GM10847 (cell line): ENCODE measurements around the gene CKAP2L.

Experiments used
- POLR2A ChIP-seq: IDR thresholded peaks from 2 replicates; pipeline ENCODE4 v1.6.1; 2011; ENCODE audit not compliant: insufficient read length; ENCODE audit errors: extremely low read depth

The CKAP2L gene, protein sequence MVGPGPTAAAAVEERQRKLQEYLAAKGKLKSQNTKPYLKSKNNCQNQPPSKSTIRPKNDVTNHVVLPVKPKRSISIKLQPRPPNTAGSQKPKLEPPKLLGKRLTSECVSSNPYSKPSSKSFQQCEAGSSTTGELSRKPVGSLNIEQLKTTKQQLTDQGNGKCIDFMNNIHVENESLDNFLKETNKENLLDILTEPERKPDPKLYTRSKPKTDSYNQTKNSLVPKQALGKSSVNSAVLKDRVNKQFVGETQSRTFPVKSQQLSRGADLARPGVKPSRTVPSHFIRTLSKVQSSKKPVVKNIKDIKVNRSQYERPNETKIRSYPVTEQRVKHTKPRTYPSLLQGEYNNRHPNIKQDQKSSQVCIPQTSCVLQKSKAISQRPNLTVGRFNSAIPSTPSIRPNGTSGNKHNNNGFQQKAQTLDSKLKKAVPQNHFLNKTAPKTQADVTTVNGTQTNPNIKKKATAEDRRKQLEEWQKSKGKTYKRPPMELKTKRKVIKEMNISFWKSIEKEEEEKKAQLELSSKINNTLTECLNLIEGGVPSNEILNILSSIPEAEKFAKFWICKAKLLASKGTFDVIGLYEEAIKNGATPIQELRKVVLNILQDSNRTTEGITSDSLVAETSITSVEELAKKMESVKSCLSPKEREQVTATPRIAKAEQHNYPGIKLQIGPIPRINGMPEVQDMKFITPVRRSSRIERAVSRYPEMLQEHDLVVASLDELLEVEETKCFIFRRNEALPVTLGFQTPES

DNA sequence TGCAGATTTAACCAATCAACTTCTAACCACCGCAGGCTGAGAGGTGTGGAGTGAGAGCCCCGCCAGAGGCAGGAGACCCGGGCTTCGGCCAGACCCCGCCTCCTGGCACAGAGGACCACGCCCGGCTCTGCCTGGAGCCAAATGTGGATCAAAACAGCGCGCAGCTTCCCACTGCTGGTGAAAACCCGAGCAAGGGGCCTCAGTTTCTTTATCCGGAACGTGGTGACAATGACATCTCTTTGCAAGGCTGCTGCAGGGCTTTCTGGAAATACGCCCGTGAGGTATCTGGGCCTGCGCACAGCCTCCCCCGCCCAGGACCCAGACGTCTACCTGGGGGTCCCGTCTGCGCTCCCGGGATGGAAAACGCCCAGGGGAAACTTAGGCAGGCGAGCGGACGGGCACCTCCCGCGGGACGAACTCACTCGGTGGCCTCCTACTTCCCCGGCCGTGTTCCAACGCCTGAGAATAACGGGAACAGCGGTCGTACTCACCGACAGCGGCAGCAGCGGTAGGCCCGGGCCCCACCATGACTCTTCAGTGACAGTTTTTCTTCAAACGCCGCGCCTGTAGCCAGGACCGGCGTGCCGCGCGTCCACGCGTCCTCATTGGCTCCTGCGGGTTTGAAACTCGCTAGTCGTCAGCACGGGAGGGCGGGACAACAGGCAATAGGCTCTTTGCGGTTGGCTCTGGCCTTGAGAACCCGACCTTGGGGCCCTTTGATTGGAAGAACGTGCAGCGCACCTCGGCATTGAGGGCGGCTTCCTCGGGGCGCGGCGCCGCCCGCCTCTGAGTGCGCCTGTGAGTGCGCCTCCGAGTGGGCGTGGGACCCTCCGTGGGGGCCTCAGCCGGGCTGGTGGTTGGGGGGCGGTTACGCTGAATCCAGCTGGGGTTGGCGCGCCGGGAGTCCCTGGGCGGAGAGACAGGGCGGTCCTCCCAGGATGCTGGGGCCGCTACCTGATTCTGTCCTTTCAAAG is at the start of gene CKAP2L:
Gene CKAP2L, minus strand, starts transcription at position 539 of the 974 bp plus-strand sequence. Its CDS starts 11 bp downstream, at position 528.
- no peak for TF ChIP-seq POLR2A

DNA sequence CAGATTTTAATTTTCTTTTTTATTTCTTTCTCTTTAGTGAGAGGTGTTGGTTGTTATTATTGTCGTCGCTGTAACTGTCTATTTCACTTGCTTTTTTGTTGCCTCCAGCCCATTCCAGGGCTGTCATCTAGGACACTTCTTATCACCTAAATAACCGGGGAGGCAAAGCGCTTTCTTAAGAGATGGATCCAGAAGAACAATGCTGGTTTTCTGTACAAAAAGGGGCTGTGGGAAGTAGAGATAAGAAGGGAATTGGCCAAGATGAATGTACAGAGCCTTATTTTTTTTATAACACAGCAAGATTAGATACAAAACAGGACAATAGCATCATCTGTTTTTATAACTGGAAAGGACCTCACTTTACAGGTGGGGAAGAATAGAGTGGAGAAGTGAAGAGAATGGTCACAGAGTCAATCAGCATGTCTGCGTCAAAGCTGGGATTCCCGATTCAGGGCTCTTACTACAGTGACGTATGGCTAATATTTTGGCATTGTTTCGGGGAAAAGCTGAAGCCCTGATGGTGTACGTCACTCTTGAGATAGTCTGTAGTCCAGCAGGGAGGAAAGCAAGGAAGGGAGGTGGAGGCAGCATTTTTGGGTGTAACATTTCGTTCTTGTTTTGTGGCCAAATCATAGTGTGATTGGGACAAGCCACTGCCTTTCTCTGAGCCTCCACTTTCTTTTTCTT is 49.0 kb upstream of the CKAP2L start:
- TF ChIP-seq POLR2A = no peak

DNA sequence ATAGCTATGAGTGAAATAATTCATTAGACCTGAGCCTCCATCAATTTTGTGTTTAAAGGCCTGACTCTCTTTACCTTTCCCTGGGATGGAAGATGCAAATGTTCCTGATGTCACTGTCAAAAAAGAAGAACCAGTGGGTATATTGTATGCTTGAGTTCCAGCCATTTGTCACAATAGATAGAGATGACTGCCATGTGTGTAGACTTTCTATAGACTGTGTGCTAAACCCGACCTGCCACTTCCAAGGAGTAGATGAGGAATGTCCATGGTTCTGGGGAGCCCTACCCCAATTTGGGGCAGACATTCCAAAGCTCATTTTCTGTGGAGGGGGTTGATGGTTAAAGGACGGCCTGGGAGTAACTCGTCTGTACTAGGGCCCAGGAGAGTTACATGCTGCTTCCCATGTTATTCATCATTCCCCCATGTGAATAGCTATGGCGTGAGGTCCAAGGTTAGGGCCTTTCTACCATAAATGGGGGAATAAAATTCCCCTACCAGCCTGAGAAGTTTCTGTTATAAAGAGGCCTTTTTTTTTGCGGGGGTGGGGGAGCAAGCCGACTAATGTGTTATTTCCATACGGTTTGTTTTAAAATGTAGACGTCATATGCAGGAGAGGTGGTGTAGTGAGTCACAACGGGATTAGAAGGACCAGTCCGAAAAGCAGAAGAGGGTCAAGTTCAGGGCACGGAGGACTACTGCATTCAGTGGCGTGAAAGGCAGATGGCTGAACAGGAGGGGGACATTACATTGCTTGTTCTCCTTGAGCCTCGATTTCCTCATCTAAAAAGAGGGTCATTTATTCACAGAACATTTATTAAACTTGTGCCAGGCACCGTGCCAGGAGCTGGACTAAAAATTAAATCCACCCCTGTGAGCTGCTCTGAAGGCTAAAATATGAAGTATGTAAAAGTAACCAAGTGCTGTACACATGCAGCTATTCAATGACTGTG is 48.2 kb upstream of the CKAP2L start:
- no peak for TF ChIP-seq POLR2A

DNA sequence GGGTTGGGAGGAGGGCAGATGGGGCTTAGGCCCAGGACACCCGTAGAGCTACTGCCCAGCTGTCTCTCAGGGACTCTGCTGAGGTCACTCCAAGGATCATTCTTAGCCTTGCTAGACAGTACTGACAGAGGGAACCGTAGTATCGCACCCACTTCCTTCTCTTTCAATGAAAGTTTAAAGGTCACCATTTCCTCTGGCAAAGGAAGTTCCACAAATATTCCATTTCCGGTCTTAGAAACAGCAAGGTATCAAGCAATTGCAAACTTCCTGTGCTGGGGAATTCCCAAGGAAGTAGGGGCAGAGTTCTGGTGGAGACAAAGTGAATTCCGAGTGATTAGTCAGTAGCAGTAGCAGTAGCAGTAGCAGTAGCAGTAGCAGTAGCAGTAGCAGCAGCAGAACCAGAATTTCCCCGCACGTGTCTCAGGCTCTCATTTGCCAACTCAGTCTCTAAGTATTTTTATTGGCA is 47.5 kb upstream of the CKAP2L start:
- no peak for TF ChIP-seq POLR2A

DNA sequence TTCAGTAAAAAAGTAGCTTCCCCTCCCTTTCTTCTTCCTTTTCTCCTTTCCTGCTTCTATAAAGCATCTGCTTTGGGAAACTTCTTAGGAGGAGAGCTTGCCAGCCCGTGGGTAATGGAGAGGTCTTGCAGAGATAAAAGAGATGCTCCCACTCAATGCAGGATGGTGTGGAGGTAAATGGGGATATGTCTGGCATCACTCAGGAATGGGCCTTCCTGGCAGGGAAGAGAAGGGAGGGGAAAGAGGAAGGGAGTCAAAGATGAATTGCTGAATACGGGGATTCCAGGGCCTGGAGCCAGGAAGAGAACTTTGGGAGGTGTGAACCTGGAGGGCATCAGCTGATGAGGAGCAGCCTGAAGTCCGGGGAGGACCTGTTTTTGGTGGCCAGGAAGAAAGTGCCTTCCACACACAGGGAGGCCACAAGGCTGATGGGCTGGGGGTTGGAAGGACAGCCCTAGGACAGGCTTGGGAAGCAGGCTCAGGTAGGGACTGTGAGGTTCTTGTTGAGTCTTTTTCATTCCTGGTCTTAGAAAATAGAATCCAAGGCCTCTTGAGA is 46.9 kb upstream of the CKAP2L start:
- TF ChIP-seq POLR2A = no peak

DNA sequence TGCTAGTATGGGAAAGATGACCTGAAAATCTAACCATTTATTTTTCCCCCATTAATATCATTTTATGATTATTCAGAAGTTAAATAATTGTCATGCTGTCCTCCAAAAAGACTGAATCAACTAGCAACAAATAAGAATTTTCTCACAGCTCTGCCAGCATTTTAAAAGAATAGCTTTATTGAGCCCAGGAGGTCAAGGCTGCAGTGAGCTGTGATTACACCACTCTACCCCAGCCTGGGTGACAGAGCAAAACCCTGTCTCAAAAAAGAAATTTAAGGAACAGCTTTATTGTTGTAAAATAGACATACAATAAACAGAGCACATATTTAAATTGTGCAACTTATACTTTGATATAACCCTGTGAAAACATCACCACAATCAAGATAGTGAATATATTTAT is 44.7 kb upstream of the CKAP2L start:
- no peak for TF ChIP-seq POLR2A

DNA sequence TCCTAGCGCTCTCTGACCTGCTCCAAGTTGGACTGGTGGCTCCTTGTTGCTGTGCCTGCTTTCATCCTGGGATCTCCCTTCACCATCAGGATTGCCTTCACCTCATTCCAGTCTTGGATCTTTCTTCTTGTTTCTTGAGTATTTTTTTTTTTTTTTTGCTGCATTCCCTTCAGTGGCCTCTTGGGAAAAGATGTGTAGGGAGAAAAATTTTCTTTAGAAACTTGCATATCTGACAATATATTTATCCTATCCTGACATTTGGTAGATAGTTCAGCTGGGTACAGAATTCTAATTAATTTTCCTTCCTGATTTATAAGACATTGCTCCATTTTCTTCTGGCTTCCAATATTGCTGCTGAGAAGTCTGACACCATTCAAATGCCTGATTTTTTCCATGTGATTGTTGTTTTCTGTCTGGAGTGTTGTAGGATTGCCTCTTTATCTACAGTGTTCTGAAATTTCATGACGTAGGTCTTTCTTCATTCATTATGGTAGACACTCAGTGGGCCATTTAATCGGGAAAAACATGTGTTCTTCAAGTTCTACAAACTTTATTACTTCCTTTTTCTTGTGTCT is 42.9 kb upstream of the CKAP2L start:
- no peak for TF ChIP-seq POLR2A

DNA sequence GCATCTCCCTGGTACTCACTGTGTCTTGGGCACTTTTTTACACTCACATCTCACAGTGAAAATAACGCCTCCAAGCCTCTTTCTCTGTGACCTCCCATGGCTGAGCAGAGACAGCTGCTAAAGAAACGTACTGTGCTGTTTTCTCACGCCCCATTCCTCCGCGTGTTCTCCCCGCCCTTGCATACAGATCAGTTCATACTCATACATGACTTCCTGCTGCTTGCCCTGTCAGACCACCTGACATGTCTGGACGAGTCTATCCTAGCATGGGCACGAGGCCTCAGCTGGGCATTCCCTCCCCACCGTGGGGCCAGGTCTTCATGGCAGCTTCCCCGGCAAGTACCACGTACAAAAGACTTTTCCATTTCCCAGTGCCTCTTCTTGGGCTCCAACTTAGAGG is 41.1 kb upstream of the CKAP2L start:
- TF ChIP-seq POLR2A = no peak

DNA sequence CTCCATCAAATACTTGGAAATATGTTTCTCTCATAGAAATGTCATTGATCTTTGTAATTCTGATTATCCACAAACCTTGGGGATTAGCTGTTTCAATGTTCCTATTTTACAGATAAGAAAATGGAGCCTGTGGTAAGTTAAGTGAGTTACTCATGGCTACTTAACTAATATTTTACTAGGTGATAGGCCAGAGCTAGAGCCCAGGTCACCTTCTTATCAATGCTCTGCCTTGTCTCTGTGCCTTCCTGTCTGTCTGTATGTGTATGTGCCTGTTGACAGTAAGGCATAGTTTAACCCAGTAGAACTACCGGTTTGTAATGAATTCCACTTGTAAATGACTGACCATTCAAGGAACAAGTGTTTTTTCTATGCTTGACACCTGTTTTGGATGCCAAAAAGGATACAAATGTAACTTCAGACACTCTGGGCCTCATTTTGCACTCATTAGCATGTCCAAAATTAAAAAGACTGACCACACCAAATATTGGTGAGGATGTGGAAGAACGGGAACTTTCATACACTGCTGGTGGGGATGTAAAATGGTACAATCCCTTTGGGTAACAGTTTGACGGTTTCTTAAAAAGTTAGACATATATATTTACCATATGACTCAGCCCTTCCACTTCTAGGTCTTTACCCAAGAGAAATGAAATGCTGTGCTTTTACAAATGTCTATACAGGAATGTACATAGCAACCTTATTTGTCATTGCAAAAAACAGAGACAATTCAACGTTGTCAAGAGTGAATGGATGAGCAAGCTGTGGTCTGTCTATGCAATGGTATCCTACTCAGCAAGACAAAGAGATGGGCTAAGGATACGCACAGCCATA is 39.5 kb upstream of the CKAP2L start:
- TF ChIP-seq POLR2A = no peak

DNA sequence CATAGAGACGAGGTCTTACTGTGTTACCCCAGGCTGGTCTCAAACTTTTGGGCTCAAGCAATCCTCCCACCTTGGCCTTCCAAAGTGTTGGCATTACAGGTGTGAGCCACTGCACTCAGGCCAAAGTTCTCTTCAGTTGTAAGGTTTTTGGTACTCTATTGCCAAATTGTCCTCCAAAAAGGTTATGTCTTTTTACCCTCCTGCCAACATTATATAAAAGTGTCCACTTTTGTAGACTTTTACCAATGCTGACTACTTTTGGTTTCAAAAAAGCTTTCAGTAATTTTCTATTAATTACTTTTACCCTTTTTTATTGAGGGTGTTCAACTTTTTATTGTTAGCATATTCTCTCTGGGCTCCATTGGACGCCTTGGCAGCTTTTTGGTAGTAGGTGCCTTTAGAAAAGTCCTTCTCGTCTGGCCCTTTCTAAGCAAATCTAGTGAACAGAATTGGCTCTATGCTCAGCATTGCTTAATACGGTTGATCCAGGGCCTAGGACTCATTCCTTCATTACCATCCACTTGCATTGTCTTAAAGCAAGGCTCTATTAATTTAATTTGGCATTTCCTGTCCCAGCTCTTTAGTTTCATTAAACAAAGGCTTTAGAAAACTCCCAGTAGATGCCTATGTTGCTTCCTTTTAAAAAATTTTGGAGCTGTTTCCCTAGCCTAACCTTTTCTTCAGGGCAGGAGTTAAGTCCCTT is 36.6 kb upstream of the CKAP2L start:
- TF ChIP-seq POLR2A = no peak

DNA sequence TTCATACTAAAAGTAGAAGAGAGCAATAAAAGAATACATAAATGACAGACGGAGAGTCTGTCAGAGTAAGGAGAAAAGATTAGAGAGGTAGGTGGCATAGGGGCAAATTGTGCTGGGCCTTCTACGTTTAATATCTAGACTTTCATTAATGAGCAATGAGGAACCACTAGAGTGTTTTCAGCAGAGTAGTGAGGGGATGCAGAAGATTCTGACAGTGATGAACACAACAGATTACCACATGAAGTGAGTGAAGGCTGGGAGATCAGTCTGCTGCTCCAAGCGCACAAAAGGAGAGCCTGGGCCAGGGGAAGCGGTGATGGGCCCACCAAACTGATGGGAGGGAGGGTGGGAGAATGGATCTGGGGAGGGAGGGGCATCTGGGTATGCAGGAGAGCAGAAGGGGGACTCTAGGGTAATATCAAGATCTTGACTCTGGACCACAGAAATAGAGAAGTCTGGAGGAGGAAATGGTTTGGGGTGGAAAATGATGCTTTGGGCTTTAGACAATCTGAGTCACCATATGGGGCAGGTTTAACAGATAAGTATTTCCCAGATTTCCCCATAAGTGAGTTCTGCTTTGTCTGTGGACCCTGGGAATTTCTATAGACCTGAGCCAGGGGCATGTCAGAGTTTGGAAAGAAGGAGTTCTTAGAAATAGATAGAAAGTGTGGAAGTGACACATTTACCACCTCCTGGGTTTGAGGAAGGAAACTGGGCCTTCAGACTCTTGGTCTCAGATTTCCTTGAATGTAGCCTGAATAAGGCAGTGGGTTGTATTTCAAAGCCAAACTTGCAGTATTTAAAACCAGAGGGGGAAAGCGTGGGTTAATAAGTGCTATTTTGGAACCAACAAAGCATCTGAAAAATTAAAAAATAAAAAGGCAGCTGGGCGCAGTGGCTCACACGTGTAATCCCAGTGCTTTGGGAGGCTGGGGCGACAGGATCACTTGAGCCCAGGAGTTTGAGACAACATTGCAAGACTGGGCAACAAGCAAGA is 34.9 kb upstream of the CKAP2L start:
- no peak for TF ChIP-seq POLR2A
